Tibial artery (tissue), 4 donors: ENCODE measurements around the gene FXYD6.

ENCODE experiments used
- DNase-seq, 2 donors: peaks; one replicate each; pipeline ENCODE4 v3.0.0-alpha.2; 2019
- H3K27ac ChIP-seq, 2 donors: fragments of 200-600 bp; sonication (generic) in 1 of 2; 1 replicate in 1 of 2; 2 replicates in 1 of 2; pipeline ENCODE4 v1.5.1; 2018 to 2019; ENCODE audit warnings: mild to moderate bottlenecking in 1 of 2
- H3K27me3 ChIP-seq, 2 donors: fragments of 200-600 bp; sonication (generic) in 1 of 2; one replicate each; pipeline versions ENCODE4 v1.5.1 to v1.6.0; 2016 to 2019
- H3K36me3 ChIP-seq, 3 donors: fragments of 200-600 bp; sonication (generic) in 2 of 3; one replicate each; pipeline ENCODE4 v1.5.1; 2016 to 2019; ENCODE audit warnings: mild to moderate bottlenecking in 2 of 3
- H3K4me1 ChIP-seq, 4 donors: fragments of 200-600 bp; sonication (generic) in 2 of 4; 1 replicate in 3 of 4; 2 replicates in 1 of 4; pipeline ENCODE4 v1.5.1; 2016 to 2019
- H3K4me3 ChIP-seq, 2 donors: fragments of 200-600 bp; sonication (generic) in 1 of 2; 1 replicate in 1 of 2; 2 replicates in 1 of 2; pipeline ENCODE4 v1.5.1; 2018 to 2019; ENCODE audit warnings: mild to moderate bottlenecking in 2 of 2
- H3K9me3 ChIP-seq, 3 donors: fragments of 200-600 bp; sonication (generic) in 1 of 3; one replicate each; pipeline ENCODE4 v1.5.1; 2016 to 2019
- CTCF ChIP-seq, 2 experiments: fragments of 200-600 bp in 1 of 2; fragments of 450-650 bp in 1 of 2; IDR thresholded peaks; one replicate each; pipeline ENCODE4 v1.5.1; 2017 to 2019; ENCODE audit warnings: antibody characterized with exemption in 2 of 2, mild to moderate bottlenecking in 1 of 2, moderate library complexity in 1 of 2
- intact Hi-C: fragments of 100-400 bp; cut with DNase I; formaldehyde crosslinking; loops from one replicate; pipeline ENCODE4 v1.15.0; 2023; ENCODE audit warnings: low total_unique reads

Gene FXYD6

GRCh38 chr11:117818041-117818873 lies 58.2 kb downstream of the FXYD6 start:
- H3K36me3 ChIP-seq, result no peaks in the 10 kb centered on the region
- DNase-seq, result no peak
- H3K27ac ChIP-seq, result no peak overlapping the region
- peaks cover 0 to 25% of the 10 kb centered on the region in 2 donors for H3K27me3 ChIP-seq
- no peak for TF ChIP-seq CTCF (IDR thresholded peaks at IDR 0.05)
- intact Hi-C loops, result no loop called here
- H3K4me1 ChIP-seq, result peaks cover 0 to 6% (median 4%) of the 10 kb centered on the region in 4 donors
- no peak overlapping the region for H3K4me3 ChIP-seq
- no peaks in the 10 kb centered on the region for H3K9me3 ChIP-seq

GRCh38 chr11:117817368-117818040 lies 59.0 kb downstream of the FXYD6 start:
- peak; percentile 79 to 84 for DNase-seq
- peaks cover 0 to 23% of the 10 kb centered on the region in 2 donors for H3K27me3 ChIP-seq
- H3K4me3 ChIP-seq, result no peak overlapping the region
- H3K27ac ChIP-seq, result no peak overlapping the region
- H3K36me3 ChIP-seq, result no peaks in the 10 kb centered on the region
- intact Hi-C loops, result no loop called here
- H3K4me1 ChIP-seq, result peaks cover 0 to 6% (median 4%) of the 10 kb centered on the region in 4 donors
- no peaks in the 10 kb centered on the region for H3K9me3 ChIP-seq
- TF ChIP-seq CTCF (IDR thresholded peaks at IDR 0.05), result peak; percentile 91 to 99

- H3K27me3 ChIP-seq, result peaks cover 0 to 18% of the 10 kb centered on the region in 2 donors
- H3K4me1 ChIP-seq, result peaks cover 0 to 6% (median 4%) of the 10 kb centered on the region in 4 donors
- no peak for DNase-seq
- H3K36me3 ChIP-seq, result no peaks in the 10 kb centered on the region
- H3K4me3 ChIP-seq, result no peak overlapping the region
- intact Hi-C loops, result no loop called here
- TF ChIP-seq CTCF (IDR thresholded peaks at IDR 0.05), result no peak
- no peak overlapping the region for H3K27ac ChIP-seq
- H3K9me3 ChIP-seq, result no peaks in the 10 kb centered on the region
Observed at GRCh38 chr11:117816846-117817367, 59.6 kb downstream of the FXYD6 start.

- Histone ChIP-seq H3K4me1 (peaks cover 0 to 6% (median 4%) of the 10 kb centered on the region in 4 donors), H3K27ac (no peak overlapping the region), H3K9me3 (no peaks in the 10 kb centered on the region), H3K36me3 (no peaks in the 10 kb centered on the region), H3K27me3 (peaks cover 0 to 16% of the 10 kb centered on the region in 2 donors), H3K4me3 (no peak overlapping the region)
- no peak for DNase-seq
- intact Hi-C loops, result no loop called here
- no peak for TF ChIP-seq CTCF (IDR thresholded peaks at IDR 0.05)
Observed at GRCh38 chr11:117816151-117816741, 60.2 kb downstream of the FXYD6 start.

- Histone ChIP-seq H3K4me1 (peaks cover 0 to 6% (median 4%) of the 10 kb centered on the region in 4 donors), H3K4me3 (no peak overlapping the region), H3K9me3 (no peaks in the 10 kb centered on the region), H3K27me3 (peaks cover 0 to 12% of the 10 kb centered on the region in 2 donors), H3K36me3 (no peaks in the 10 kb centered on the region), H3K27ac (no peak overlapping the region)
- TF ChIP-seq CTCF (IDR thresholded peaks at IDR 0.05), result no peak
- intact Hi-C loops, result no loop called here
- peak in 1 of 2 donors; percentile 37 for DNase-seq
Observed at GRCh38 chr11:117815262-117815803, 61.1 kb downstream of the FXYD6 start.
